Measurements from ENCODE around the gene SFXN5.

- TF ChIP-seq HDGF (IDR thresholded peaks at IDR 0.05; ENCODE audit: borderline replicate concordance) (no peak), NFRKB (IDR thresholded peaks at IDR 0.05) (no peak), ELF4 (IDR thresholded peaks at IDR 0.05) (no peak), ZNF384 (IDR thresholded peaks at IDR 0.05) (no peak), FOXK2 (IDR thresholded peaks at IDR 0.05) (no peak), BHLHE40 (IDR thresholded peaks at IDR 0.05; ENCODE audit: borderline replicate concordance) (no peak), TARDBP (IDR thresholded peaks at IDR 0.05) (no peak), SP1 (IDR thresholded peaks at IDR 0.05) (no peak), CTBP1 (IDR thresholded peaks at IDR 0.05; ENCODE audit: borderline replicate concordance) (no peak), FOXM1 (IDR thresholded peaks at IDR 0.05; ENCODE audit: borderline replicate concordance) (no peak), ARNT (IDR thresholded peaks at IDR 0.05) (no peak), SUZ12 (IDR thresholded peaks at IDR 0.05) (no peak)
These were observed 116.1 kb downstream of the SFXN5 start for GRCh38 chr2:72955228-72956049.
